Stimulated activated CD4-positive, alpha-beta T cell treated with anti-CD3 and anti-CD28 coated beads, Interleukin-1b, Interleukin-23, amount 100 ng/mL, for 24 hours (primary cell): ENCODE data around the gene SDCCAG8.

ENCODE experiments used
- DNase-seq, 4 experiments: peaks; one replicate each; pipeline ENCODE4 v3.0.0-alpha.2; 2020; ENCODE audit warnings: low read depth in 4 of 4, low spot score in 1 of 4

The SDCCAG8 gene

DNA sequence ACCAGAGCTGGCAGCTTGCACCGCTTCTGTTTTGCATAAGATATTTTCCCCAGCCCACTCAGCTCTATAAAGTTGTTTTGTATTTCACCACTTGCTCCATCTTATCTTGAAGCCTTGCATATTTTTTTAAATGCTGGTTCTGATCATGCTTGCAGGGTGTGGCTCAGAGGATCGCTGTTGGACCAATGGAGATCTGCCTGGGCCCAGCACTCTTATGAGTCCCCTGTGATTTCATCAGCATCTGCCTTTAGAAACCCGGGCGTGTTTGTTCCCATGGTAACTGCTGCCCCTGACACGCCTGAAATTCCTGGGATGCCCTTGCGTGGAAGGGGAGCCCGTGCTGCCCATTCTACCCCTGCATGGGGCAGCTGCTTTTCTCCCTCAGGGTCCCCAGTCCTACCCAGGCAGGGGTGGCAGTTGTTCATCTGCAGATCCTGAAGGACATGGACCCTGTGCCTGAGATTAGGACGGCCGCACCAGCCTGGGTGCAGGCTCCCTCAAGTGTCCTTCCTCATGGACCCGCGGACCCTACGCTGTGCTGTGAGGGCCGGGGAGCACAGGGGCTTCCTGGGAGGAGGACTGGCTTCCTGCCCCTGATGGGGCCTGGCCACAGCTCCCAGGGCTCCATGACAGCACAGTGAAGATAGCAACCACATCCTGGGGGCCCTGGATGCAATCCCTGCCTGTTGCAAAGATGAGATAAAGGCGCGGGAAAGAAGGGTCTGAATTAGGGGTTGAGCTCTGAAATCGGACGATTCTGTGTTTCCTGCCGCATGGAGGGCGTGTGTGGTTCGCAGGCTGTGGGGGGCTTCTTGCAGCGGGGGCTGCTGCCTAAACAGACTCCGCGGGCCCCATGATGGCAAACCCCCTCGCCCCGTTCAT is 226.5 kb downstream of the SDCCAG8 start:
- no peak for DNase-seq

DNA sequence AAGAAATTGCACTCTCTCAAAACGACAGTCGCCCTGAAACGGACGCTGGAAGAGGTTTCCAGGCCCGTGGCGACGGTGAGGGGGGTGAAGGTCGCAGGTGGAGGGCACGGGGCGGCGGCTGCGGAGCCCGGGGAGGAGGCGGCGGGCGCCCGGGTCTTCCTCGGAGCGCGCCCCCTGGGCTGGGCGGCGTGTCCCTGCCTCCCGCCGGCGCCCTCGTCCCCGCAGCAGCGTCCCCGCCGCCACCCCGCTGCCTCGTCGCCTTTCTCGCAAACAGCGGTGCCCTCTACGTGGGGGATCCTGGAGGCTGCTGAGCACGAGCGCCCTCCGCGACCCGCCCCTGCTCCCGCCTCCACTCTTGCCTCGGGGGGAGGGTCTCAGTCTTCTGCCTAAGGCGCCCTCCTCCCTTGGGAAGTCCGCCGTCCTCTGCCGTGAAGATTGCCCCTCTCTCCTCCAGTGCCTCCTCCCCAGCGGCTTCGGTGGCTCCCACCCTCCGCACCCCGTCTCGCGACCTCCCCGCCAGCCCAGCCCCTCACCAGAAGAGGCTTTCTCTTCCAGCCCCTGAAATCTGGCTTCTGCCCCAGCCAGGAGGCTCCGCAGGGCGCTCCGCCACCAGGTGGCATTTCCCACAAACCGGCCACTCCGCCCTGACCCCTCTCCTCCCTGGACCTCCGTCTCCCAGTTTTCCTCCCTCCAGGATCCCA is 227.4 kb downstream of the SDCCAG8 start:
- no peak for DNase-seq

- no peak for DNase-seq
These were observed 228.1 kb downstream of the SDCCAG8 start for GRCh38 chr1:243483952-243484351.

- DNase-seq, result no peak
These were observed 231.3 kb downstream of the SDCCAG8 start for GRCh38 chr1:243487036-243487648.

DNA sequence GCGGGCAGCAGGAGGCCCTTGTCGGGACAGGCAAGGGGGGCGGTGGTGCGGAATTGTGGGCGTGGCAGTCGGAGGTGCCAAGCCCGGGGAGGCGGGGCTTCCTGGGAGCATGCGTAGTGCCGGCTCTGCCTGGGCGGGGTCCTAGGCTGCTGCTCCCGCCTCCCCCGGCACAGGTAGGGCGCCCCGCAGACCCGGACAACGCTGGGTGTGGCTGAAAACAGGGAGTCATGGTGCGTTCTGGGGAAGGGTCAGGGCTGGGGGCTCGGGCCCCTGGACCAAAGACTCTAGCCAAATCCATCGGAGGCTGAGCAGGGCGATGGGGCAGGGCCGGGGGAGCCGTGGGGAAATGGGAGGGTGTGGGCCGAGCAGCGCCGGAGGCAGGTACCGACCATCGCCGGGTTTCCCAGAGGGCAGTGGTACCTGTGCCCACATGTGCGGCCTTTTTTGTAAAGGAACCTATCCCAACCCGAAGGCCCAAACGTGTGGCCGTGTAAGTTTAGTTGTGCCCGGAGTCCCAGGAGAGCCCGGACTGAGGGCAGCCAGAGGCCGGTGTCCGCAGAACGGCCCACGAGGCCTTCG is 231.9 kb downstream of the SDCCAG8 start:
- no peak for DNase-seq

GRCh38 chr1:243488459-243489157 is 232.8 kb downstream of the SDCCAG8 start:
- no peak for DNase-seq

DNA sequence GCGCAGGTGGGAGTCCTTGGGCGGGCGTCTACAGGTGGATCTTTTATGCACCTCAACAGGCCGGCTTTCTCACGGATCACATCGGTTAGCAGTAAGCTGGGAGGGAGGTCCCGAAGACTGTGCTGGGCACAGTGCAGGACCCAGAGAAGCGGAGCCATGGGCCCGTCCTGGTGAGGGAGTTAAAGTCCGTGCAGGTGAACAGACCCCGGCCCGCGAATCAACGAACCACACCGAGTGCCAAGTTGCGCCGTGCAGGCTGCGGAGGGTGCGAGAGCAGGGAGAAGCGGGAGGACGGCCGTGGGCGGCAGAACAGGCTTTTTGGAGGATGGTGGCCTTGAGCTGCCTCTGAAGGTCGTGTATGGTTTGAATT is 233.3 kb downstream of the SDCCAG8 start:
- DNase-seq, result no peak

DNA sequence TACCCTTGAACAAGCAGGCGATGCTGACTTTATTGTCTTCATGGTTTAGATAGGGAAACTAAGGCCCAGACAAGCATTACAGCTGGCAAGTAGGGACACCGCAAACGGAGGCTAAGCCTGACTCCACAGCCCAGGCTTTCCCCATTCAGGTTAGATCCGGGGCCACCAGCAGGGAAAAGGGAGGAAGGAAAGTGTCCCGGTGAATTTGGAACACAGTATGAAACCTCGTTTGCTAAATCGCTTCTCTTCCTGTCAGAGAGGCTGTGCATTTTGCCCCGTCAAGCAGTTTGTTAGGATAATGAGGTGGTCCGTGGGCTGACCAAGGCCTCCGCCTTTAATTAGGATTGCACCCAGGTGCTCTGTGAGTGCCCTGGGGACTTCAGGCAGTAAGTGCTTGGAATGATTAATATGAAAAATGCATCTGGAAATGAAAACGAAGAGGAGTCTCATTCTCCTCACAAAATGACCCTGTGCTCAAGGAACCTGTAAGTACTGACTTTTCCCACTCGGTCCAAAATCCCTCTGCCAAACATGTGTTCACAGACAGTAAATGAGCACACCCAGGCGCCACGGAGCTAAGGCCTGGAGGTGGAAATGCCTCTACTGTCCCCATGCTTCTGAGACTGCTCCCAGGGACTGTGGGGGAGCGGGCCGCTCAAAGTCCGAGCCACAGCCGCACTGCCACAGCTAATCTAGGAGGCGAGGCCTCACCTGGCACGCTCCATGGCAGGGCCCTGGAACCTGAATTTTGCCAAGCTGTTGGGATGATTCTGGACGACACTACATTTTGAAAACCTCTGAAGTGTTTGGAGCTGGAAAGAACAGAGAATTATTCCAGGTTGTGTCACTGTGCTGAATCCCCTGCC is 234.1 kb downstream of the SDCCAG8 start:
- no peak for DNase-seq

DNA sequence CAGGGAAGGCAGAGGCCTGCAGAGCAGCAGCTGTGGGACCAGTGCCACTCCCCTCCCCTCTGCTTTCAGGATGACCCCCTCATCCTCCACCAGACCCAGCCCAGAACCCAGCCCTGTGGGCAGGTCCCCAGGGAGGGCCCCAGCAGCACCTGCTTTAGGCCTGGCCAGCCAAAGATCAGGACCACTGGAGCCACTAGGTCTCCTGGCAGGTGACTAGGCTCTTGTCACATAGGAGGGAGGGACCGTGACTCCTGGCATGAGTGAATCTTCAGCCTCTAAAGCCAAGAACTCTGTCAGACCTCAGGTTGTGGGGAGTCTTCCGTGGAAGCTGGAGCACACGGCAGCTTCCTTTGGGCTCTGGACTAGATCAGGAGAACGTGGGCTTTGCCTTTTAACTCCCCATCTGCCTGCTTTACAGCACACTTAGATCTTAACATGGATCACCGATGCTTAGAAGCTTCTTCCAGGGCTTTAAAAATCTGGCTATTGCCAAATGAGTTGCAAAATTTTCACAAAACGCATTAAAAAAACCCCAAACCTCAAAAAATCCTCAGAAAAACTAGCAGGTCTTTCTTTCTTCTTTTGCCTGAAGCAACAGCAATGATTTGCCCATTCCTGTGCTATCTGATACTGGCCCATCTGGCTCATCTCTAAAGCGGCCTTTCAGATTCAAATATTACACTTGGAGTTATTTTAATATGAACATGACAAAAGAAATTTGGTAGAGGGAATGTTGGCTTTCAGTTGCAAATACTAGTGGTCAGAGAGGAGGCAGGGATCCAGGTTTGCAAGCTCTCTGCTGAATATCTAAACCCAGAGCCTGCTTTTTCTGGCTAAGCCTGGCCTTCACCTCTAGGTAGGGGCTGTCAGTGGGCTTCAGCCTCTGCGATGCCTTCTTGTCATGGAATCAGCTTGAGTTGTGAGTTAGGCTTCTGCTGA is 235.2 kb downstream of the SDCCAG8 start:
- no peak for DNase-seq

DNA sequence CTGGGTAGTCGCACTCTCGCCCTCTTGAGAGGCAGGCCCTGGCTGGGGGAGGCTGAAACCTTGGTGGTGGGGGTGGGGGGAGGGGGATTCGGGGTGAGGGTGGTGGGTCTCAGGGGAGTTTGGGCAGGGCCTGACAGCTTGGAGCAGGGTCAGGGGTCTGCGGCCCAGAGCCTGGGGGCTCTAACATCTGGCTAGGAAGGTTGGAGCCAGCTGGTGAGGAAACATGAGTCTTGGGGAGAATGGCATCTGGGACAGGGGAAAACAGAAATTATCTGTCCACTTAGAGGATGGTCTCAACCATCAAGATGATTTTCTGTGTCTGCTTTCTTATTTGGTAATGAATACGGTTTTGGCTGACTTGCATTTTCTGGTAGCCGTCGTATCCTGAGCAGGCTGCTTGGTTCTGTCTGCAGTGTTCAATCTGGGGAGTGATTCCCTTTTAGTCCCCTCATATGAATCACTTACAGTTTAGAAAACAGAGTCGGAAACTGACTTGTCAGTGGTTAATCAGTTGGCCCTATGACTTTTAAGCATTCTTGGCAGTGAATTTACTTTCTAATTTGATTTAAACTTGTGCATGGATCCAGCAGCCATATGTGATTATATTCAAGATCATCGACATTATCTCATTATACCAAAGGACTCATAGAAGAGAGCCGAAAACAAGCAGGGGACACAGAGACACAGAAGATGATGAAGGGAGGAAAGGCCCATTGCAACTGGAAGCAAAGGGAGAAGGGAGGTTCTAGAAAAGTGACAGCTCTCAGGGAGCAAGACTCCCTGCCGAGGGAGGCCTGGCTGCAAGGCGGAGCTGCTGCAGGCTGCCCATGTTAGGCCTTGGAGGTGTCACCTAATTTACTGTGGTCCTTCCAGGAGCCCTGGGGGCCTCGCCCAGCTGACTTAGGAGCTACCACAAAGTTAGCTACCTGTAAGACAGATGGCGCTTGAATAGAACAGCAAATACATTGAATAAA is 237.6 kb downstream of the SDCCAG8 start:
- no peak for DNase-seq

- no peak for DNase-seq
These were observed 239.0 kb downstream of the SDCCAG8 start for GRCh38 chr1:243494741-243495431.

- DNase-seq, result no peak
These were observed 239.8 kb downstream of the SDCCAG8 start for GRCh38 chr1:243495442-243496186.

DNA sequence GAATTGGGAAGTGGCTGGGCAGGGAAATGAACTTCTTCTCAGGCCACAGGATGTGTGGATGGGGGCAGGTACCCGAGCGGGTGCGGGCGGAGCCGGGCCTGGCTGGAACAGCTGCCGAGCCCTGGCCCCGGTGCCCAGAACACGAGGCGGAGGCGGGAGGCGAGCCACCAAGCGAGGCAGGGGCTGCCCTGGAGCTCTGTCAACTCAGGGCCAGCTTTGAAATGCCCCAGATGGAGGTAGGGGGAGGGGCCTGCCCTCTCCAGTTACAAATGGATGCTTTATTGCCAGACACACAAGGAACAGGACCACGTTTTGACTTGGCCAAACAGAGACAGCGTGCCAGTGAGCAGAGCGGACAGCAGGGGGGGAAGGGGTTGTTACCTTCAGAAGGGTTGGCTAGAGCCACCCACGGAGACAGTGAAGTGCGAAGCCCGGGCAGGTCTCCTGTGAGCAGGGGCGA is 240.4 kb downstream of the SDCCAG8 start:
- DNase-seq, result no peak

GRCh38 chr1:243496806-243497205 is 241.0 kb downstream of the SDCCAG8 start:
- DNase-seq, result no peak

GRCh38 chr1:243497939-243498681 is 242.3 kb downstream of the SDCCAG8 start:
- no peak for DNase-seq

- DNase-seq, result no peak
These were observed 243.4 kb downstream of the SDCCAG8 start for GRCh38 chr1:243499248-243499647.
